Stimulated activated naive CD4-positive, alpha-beta T cell (primary cell): ENCODE data around the gene MTM1.

Experiments used
- DNase-seq, 6 experiments: peaks; one replicate each; lab custom pipeline; 2025; lab: John Stamatoyannopoulos, UW

MTM1 gene

DNA sequence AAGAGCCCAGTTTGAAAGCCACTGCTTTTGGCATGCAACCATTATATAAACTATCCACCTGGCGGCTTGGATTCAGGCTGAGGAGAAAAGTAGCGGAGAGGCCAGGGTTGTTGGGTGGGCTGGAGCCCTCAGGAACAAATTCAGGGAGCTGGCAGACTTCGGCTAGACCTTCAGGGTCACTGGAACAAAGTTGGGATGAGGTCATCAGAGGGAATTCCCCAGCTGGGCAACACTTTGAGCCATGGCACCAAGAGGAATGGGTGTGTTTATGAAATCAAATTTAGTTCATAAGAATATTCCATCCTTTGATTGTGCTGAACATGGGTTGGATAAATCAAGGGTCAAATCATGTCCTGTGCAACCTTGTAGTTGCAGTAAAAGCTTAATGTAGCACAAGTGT is 146.8 kb downstream of the MTM1 start:
- DNase-seq = no peak

DNA sequence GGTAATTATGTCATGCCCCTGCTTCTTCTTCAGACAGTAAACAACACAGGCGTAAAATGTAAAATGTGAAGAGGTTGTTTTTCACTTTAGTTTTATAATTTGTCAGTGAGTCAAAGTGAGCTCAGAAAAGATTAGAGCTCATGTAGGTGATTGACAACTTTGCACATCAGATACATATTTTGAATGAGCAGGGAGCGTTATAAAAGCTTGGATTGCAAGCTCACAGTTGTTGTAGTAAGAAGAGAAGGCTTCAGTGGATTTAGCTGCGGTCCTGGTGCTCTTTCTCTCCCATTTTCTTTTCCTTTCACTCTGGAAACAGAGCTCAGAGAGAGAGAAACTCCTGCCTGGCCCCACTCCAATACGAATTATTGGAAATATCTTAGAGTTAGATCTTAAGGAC is 151.2 kb downstream of the MTM1 start:
- no peak for DNase-seq
